Mucosa of descending colon (tissue), 3 donors: ENCODE results near the gene ZNF674. TPM values are rescaled to one million over a fixed set of nuclear protein-coding genes. Genes with fewer than 3 reads are reported as not detected.
"Not testable (repeated sequence)": the region's sequence is repeated elsewhere in the genome, so short reads cannot be mapped to it uniquely, and the experiment has no call there.

Source experiments
- ATAC-seq: fragments of 200-7000 bp; cut with Tn5 transposase; one replicate; pipeline ENCODE4 v1.9.1; 2020; ENCODE audit warnings: mild to moderate bottlenecking, moderate library complexity
- DNase-seq, 3 donors: peaks; one replicate each; pipeline ENCODE4 v3.0.0-alpha.2; 2020
- H3K36me3 ChIP-seq: fragments of 200-600 bp; one replicate; pipeline ENCODE4 v1.8.0; 2021; ENCODE audit warnings: low read depth, mild to moderate bottlenecking
- H3K4me1 ChIP-seq: fragments of 200-600 bp; one replicate; pipeline ENCODE4 v1.8.0; 2021; ENCODE audit warnings: low read depth, mild to moderate bottlenecking
- H3K4me3 ChIP-seq: fragments of 200-600 bp; one replicate; pipeline ENCODE4 v1.8.0; 2021; ENCODE audit warnings: mild to moderate bottlenecking
- H3K9me3 ChIP-seq: fragments of 200-600 bp; one replicate; pipeline ENCODE4 v1.8.0; 2021; ENCODE audit warnings: mild to moderate bottlenecking
- CTCF ChIP-seq: fragments of 200-600 bp; IDR thresholded peaks from one replicate; pipeline ENCODE4 v1.8.0; 2022; ENCODE audit warnings: antibody characterized with exemption, mild to moderate bottlenecking
- intact Hi-C, 2 donors: fragments of 100-400 bp; cut with DNase I in 1 of 2; cut with micrococcal nuclease in 1 of 2; formaldehyde crosslinking; loops; one replicate each; pipeline versions ENCODE4 v1.11.0 to v1.11.1; 2022; cut with DNase I, micrococcal nuclease
- total RNA-seq, 3 donors: library from RNA; stranded (reverse); fragmentation: NEBNext Ultra II Directional in 2 of 3; extraction: Animal tissue kit (Norgen Biotek cat#: 25700) in 2 of 3; gene quantifications; one replicate each; pipeline versions ENCODE4 v1.2.1 to v1.2.4, GENCODE V29; 2021 to 2023
- donor health status: DM: no; HTN: no; CAD: no; lungs with moderate emphysema.
- donor health status: DM: no; HTN: no; CAD: no.
- donor health status: DM: no; HTN: yes; CAD: no.

The ZNF674 gene
- total RNA-seq, 3 donors from 2014 or later = 4.7 to 6.6 (median 5.8) TPM

- Histone ChIP-seq H3K9me3 (no peaks in the 10 kb centered on the region), H3K4me1 (peaks cover 2% of the 10 kb centered on the region), H3K36me3 (no peaks in the 10 kb centered on the region), H3K4me3 (no peak overlapping the region)
- no peak for DNase-seq
- intact Hi-C loops = no loop called here
- ATAC-seq = no peak
- TF ChIP-seq CTCF = no peak
These were observed 6.4 kb upstream of the ZNF674 start for GRCh38 chrX:46551494-46552128.

GRCh38 chrX:46549914-46550313 is 4.7 kb upstream of the ZNF674 start:
- peaks cover 2% of the 10 kb centered on the region for H3K4me1 ChIP-seq
- intact Hi-C loops = no loop called here
- ATAC-seq = no peak
- no peaks in the 10 kb centered on the region for H3K9me3 ChIP-seq
- no peak for DNase-seq
- no peak for TF ChIP-seq CTCF
- H3K36me3 ChIP-seq = no peaks in the 10 kb centered on the region
- H3K4me3 ChIP-seq = no peak overlapping the region

- H3K36me3 ChIP-seq = no peaks in the 10 kb centered on the region
- no peak overlapping the region for H3K4me3 ChIP-seq
- DNase-seq = no peak
- intact Hi-C loops = no loop called here
- no peak for ATAC-seq
- no peak for TF ChIP-seq CTCF
- peaks cover 2% of the 10 kb centered on the region for H3K4me1 ChIP-seq
- H3K9me3 ChIP-seq = no peaks in the 10 kb centered on the region
These were observed 2.6 kb upstream of the ZNF674 start for GRCh38 chrX:46547857-46548256.

GRCh38 chrX:46544527-46544926 is 694 bp downstream of the ZNF674 start:
- DNase-seq, H3K36me3 ChIP-seq, H3K4me1 ChIP-seq, H3K9me3 ChIP-seq, ATAC-seq, intact Hi-C loops: not testable (repeated sequence)
- peak overlapping the region; percentile 56 for H3K4me3 ChIP-seq

- no peaks in the 10 kb centered on the region for H3K36me3 ChIP-seq
- no peaks in the 10 kb centered on the region for H3K9me3 ChIP-seq
- H3K4me1 ChIP-seq = peaks cover 2% of the 10 kb centered on the region
- no peak for DNase-seq
- TF ChIP-seq CTCF = no peak
- H3K4me3 ChIP-seq = no peak overlapping the region
- ATAC-seq = no peak
- intact Hi-C loops = no loop called here
These were observed 1.8 kb downstream of the ZNF674 start for GRCh38 chrX:46543441-46543840.

- no peaks in the 10 kb centered on the region for H3K36me3 ChIP-seq
- H3K9me3 ChIP-seq = no peaks in the 10 kb centered on the region
- no peak overlapping the region for H3K4me3 ChIP-seq
- DNase-seq (no peak), ATAC-seq (no peak)
- no peaks in the 10 kb centered on the region for H3K4me1 ChIP-seq
- intact Hi-C loops = no loop called here
- TF ChIP-seq CTCF = no peak
These were observed 13.8 kb downstream of the ZNF674 start for GRCh38 chrX:46531442-46531841.

- intact Hi-C loops, H3K4me3 ChIP-seq, H3K4me1 ChIP-seq, ATAC-seq, H3K9me3 ChIP-seq, H3K36me3 ChIP-seq, DNase-seq: not testable (repeated sequence)
These were observed 14.8 kb downstream of the ZNF674 start for GRCh38 chrX:46530404-46530908.

GRCh38 chrX:46529740-46530403 is 15.3 kb downstream of the ZNF674 start:
- DNase-seq, H3K4me1 ChIP-seq, H3K4me3 ChIP-seq, intact Hi-C loops, H3K9me3 ChIP-seq, H3K36me3 ChIP-seq, ATAC-seq: not testable (repeated sequence)

GRCh38 chrX:46528640-46529039 is 16.6 kb downstream of the ZNF674 start:
- intact Hi-C loops, ATAC-seq: not testable (repeated sequence)

More at GRCh38 chrX:46528640-46529039, 16.6 kb downstream of the ZNF674 start:
- not testable (repeated sequence) for H3K4me3 ChIP-seq, H3K36me3 ChIP-seq, DNase-seq, H3K9me3 ChIP-seq, H3K4me1 ChIP-seq
